Left ventricle myocardium inferior (tissue), 1 donor: ENCODE measurements around the gene FAM181B. TPM values are rescaled to one million over a fixed set of nuclear protein-coding genes. Genes with fewer than 3 reads are reported as not detected.

Source experiments
- DNase-seq: peaks from one replicate; pipeline ENCODE4 v3.0.0-alpha.2; 2020
- H3K27ac ChIP-seq: fragments of 200-600 bp; replicated peaks from 2 replicates; pipeline ENCODE4 v1.8.0; 2021
- H3K27me3 ChIP-seq: fragments of 200-600 bp; 2 replicates; pipeline ENCODE4 v1.8.0; 2021; ENCODE audit warnings: low read depth
- H3K36me3 ChIP-seq: fragments of 200-600 bp; 2 replicates; pipeline ENCODE4 v1.8.0; 2021
- H3K4me1 ChIP-seq: fragments of 200-600 bp; 2 replicates; pipeline ENCODE4 v1.8.0; 2021
- H3K4me3 ChIP-seq: fragments of 200-600 bp; 2 replicates; pipeline ENCODE4 v1.8.0; 2021; ENCODE audit warnings: mild to moderate bottlenecking, moderate library complexity
- H3K9me3 ChIP-seq: fragments of 200-600 bp; replicated peaks from 2 replicates; pipeline ENCODE4 v1.8.0; 2021
- CTCF ChIP-seq: fragments of 200-600 bp; IDR thresholded peaks from 2 replicates; pipeline ENCODE4 v1.8.0; 2021; ENCODE audit warnings: antibody characterized with exemption, mild to moderate bottlenecking, borderline replicate concordance
- intact Hi-C: fragments of 100-400 bp; cut with micrococcal nuclease; formaldehyde crosslinking; loops from one replicate; pipeline ENCODE4 v1.11.0; 2022
- long read RNA-seq: library from polyadenylated mRNA; unstranded; transcript quantifications from one replicate; pipeline ENCODE4 v2.0.0, GENCODE V29; 2021
- total RNA-seq: library from RNA; stranded (reverse); fragmentation: NEBNext Ultra II Directional; extraction: Animal tissue kit (Norgen Biotek cat#: 25700); gene quantifications from one replicate; pipeline ENCODE4 v1.2.1, GENCODE V29; 2021
- donor health status: DM: no; HTN: yes; CAD: no; lungs with severe emphysema.

FAM181B gene
- total RNA-seq: 0.19 TPM
- long read RNA-seq, partial matches to known transcripts: 0 of 3 reads
- long read RNA-seq, other reads (novel, unspliced or antisense): 0 of 3 reads

- TF ChIP-seq CTCF: no peak
- Histone ChIP-seq H3K27me3 (peaks cover 95% of the 10 kb centered on the region), H3K27ac (peak within 1 kb of the TSS; percentile 23), H3K4me1 (peaks cover 20% of the 10 kb centered on the region), H3K36me3 (no peaks in the 10 kb centered on the region), H3K4me3 (peak within 1 kb of the TSS; percentile 71), H3K9me3 (no peaks in the 10 kb centered on the region)
- intact Hi-C loops: no loop called here
- DNase-seq: peak; percentile 32
Observed at GRCh38 chr11:82733444-82734119, at the start of gene FAM181B. TSS of gene FAM181B (minus strand) at chr11:82733864. CDS start at chr11:82733729, 135 bp downstream.

- Histone ChIP-seq H3K27me3 (no peaks in the 10 kb centered on the region), H3K36me3 (no peaks in the 10 kb centered on the region), H3K4me3 (no peak overlapping the region), H3K9me3 (peaks cover 7% of the 10 kb centered on the region), H3K4me1 (no peaks in the 10 kb centered on the region), H3K27ac (no peak overlapping the region)
- intact Hi-C loops: no loop called here
- TF ChIP-seq CTCF: no peak
- DNase-seq: no peak
Observed at GRCh38 chr11:82782825-82783374, 49.2 kb upstream of the FAM181B start.

- no peaks in the 10 kb centered on the region for H3K4me1 ChIP-seq
Observed at GRCh38 chr11:82778776-82779175, 45.1 kb upstream of the FAM181B start.

GRCh38 chr11:82776377-82776776 lies 42.7 kb upstream of the FAM181B start:
- Histone ChIP-seq H3K27me3 (no peaks in the 10 kb centered on the region), H3K4me3 (no peak overlapping the region)

More at GRCh38 chr11:82778776-82779175, 45.1 kb upstream of the FAM181B start:
- Histone ChIP-seq H3K36me3 (no peaks in the 10 kb centered on the region), H3K27me3 (no peaks in the 10 kb centered on the region), H3K9me3 (peaks cover 39% of the 10 kb centered on the region), H3K4me3 (no peak overlapping the region), H3K27ac (no peak overlapping the region)
- DNase-seq: no peak
- intact Hi-C loops: no loop called here
- TF ChIP-seq CTCF: no peak

GRCh38 chr11:82775736-82776346 lies 42.2 kb upstream of the FAM181B start:
- no peak for DNase-seq
- Histone ChIP-seq H3K9me3 (peaks cover 39% of the 10 kb centered on the region), H3K4me3 (no peak overlapping the region), H3K27ac (no peak overlapping the region), H3K36me3 (no peaks in the 10 kb centered on the region), H3K4me1 (no peaks in the 10 kb centered on the region), H3K27me3 (no peaks in the 10 kb centered on the region)
- TF ChIP-seq CTCF: peak; percentile 43
- intact Hi-C loops: no loop called here

More at GRCh38 chr11:82776377-82776776, 42.7 kb upstream of the FAM181B start:
- no peak for TF ChIP-seq CTCF
- H3K9me3 ChIP-seq: peaks cover 39% of the 10 kb centered on the region
- H3K36me3 ChIP-seq: no peaks in the 10 kb centered on the region
- DNase-seq: no peak
- no peak overlapping the region for H3K27ac ChIP-seq
- H3K4me1 ChIP-seq: no peaks in the 10 kb centered on the region
- intact Hi-C loops: no loop called here
